Measurements from ENCODE around the gene TMEM120B. TPM values are rescaled to one million over a fixed set of nuclear protein-coding genes. Genes with fewer than 3 reads are reported as not detected.
A peak's percentile ranks its signal among the peaks of the same experiment; 100 is the strongest.
"Not testable (repeated sequence)": the region's sequence is repeated elsewhere in the genome, so short reads cannot be mapped to it uniquely, and the experiment has no call there.

TMEM120B gene
- total and polyA plus RNA-seq, 4 donors = 1.5 to 12.0 (median 9.1) TPM

GRCh38 chr12:121741743-121742142 lies 29.2 kb downstream of the TMEM120B start:
- 92 to 93% methylated on average over 6 of the region's 6 CpGs for WGBS, 2 donors
- no peak for DNase-seq
- H3K4me3 ChIP-seq (ENCODE audit: low read length in 2 of 2) = no peak overlapping the region
- H3K4me1 ChIP-seq (ENCODE audit: control insufficient read depth in 1 of 2, insufficient read depth in 2 of 2, low read length in 2 of 2) = no peaks in the 10 kb centered on the region
- H3K36me3 ChIP-seq (ENCODE audit: control insufficient read depth in 1 of 2, insufficient read depth in 2 of 2, low read length in 1 of 2) = no peaks in the 10 kb centered on the region
- intact Hi-C loops (cut with DNase I) = no loop called here
- no peaks in the 10 kb centered on the region for H3K27me3 ChIP-seq (ENCODE audit: control insufficient read depth in 1 of 2, insufficient read depth in 2 of 2, low read length in 1 of 2)
- H3K9me3 ChIP-seq (ENCODE audit: control insufficient read depth, low read length) = no peaks in the 10 kb centered on the region
- no peak for ATAC-seq (ENCODE audit: low FRiP score)
- H3K27ac ChIP-seq (ENCODE audit: low read depth in 1 of 2, low read length in 2 of 2) = no peak overlapping the region

- H3K27me3 ChIP-seq (ENCODE audit: control insufficient read depth in 1 of 2, insufficient read depth in 2 of 2, low read length in 1 of 2); H3K4me3 ChIP-seq (ENCODE audit: low read length in 2 of 2); ATAC-seq (ENCODE audit: low FRiP score); H3K4me1 ChIP-seq (ENCODE audit: control insufficient read depth in 1 of 2, insufficient read depth in 2 of 2, low read length in 2 of 2); intact Hi-C loops (cut with DNase I); DNase-seq; H3K36me3 ChIP-seq (ENCODE audit: control insufficient read depth in 1 of 2, insufficient read depth in 2 of 2, low read length in 1 of 2); H3K27ac ChIP-seq (ENCODE audit: low read depth in 1 of 2, low read length in 2 of 2); H3K9me3 ChIP-seq (ENCODE audit: control insufficient read depth, low read length): not testable (repeated sequence)
- WGBS, 2 donors = 98% methylated on average over 5 of the region's 5 CpGs
These were observed 33.0 kb downstream of the TMEM120B start for GRCh38 chr12:121745545-121745944.

- Histone ChIP-seq H3K36me3 (ENCODE audit: control insufficient read depth in 1 of 2, insufficient read depth in 2 of 2, low read length in 1 of 2) (no peaks in the 10 kb centered on the region), H3K4me3 (ENCODE audit: low read length in 2 of 2) (no peak overlapping the region)
These were observed 35.6 kb downstream of the TMEM120B start for GRCh38 chr12:121748218-121748570.

GRCh38 chr12:121748571-121749265 lies 36.2 kb downstream of the TMEM120B start:
- Histone ChIP-seq H3K4me1 (ENCODE audit: control insufficient read depth in 1 of 2, insufficient read depth in 2 of 2, low read length in 2 of 2) (no peaks in the 10 kb centered on the region), H3K36me3 (ENCODE audit: control insufficient read depth in 1 of 2, insufficient read depth in 2 of 2, low read length in 1 of 2) (no peaks in the 10 kb centered on the region), H3K27me3 (ENCODE audit: control insufficient read depth in 1 of 2, insufficient read depth in 2 of 2, low read length in 1 of 2) (no peaks in the 10 kb centered on the region), H3K27ac (ENCODE audit: low read depth in 1 of 2, low read length in 2 of 2) (no peak overlapping the region), H3K4me3 (ENCODE audit: low read length in 2 of 2) (no peak overlapping the region), H3K9me3 (ENCODE audit: control insufficient read depth, low read length) (no peaks in the 10 kb centered on the region)
- 58 to 69% methylated on average over 17 of the region's 17 CpGs for WGBS, 2 donors
- intact Hi-C loops (cut with DNase I) = no loop called here
- ATAC-seq (ENCODE audit: low FRiP score) (peak; percentile 67), DNase-seq (no peak)

More at GRCh38 chr12:121748218-121748570, 35.6 kb downstream of the TMEM120B start:
- ATAC-seq (ENCODE audit: low FRiP score) (no peak), DNase-seq (no peak)
- no peak overlapping the region for H3K27ac ChIP-seq (ENCODE audit: low read depth in 1 of 2, low read length in 2 of 2)
- intact Hi-C loops (cut with DNase I) = no loop called here
- H3K27me3 ChIP-seq (ENCODE audit: control insufficient read depth in 1 of 2, insufficient read depth in 2 of 2, low read length in 1 of 2) = no peaks in the 10 kb centered on the region
- 72 to 77% methylated on average over 12 to 13 of the region's 13 CpGs for WGBS, 2 donors
- H3K9me3 ChIP-seq (ENCODE audit: control insufficient read depth, low read length) = no peaks in the 10 kb centered on the region
- no peaks in the 10 kb centered on the region for H3K4me1 ChIP-seq (ENCODE audit: control insufficient read depth in 1 of 2, insufficient read depth in 2 of 2, low read length in 2 of 2)

GRCh38 chr12:121749267-121749666 lies 36.7 kb downstream of the TMEM120B start:
- no peak overlapping the region for H3K4me3 ChIP-seq (ENCODE audit: low read length in 2 of 2)
- H3K27me3 ChIP-seq (ENCODE audit: control insufficient read depth in 1 of 2, insufficient read depth in 2 of 2, low read length in 1 of 2) = no peaks in the 10 kb centered on the region
- ATAC-seq (ENCODE audit: low FRiP score) = no peak
- no peaks in the 10 kb centered on the region for H3K36me3 ChIP-seq (ENCODE audit: control insufficient read depth in 1 of 2, insufficient read depth in 2 of 2, low read length in 1 of 2)
- H3K4me1 ChIP-seq (ENCODE audit: control insufficient read depth in 1 of 2, insufficient read depth in 2 of 2, low read length in 2 of 2) = no peaks in the 10 kb centered on the region
- WGBS, 2 donors = 92 to 94% methylated on average over 10 of the region's 10 CpGs
- DNase-seq = no peak
- no peak overlapping the region for H3K27ac ChIP-seq (ENCODE audit: low read depth in 1 of 2, low read length in 2 of 2)
- H3K9me3 ChIP-seq (ENCODE audit: control insufficient read depth, low read length) = no peaks in the 10 kb centered on the region
- intact Hi-C loops (cut with DNase I) = no loop called here

GRCh38 chr12:121750507-121750955 lies 38.0 kb downstream of the TMEM120B start:
- ATAC-seq (ENCODE audit: low FRiP score) = peak; percentile 39
- Histone ChIP-seq H3K4me3 (ENCODE audit: low read length in 2 of 2) (no peak overlapping the region), H3K27me3 (ENCODE audit: control insufficient read depth in 1 of 2, insufficient read depth in 2 of 2, low read length in 1 of 2) (no peaks in the 10 kb centered on the region), H3K4me1 (ENCODE audit: control insufficient read depth in 1 of 2, insufficient read depth in 2 of 2, low read length in 2 of 2) (no peaks in the 10 kb centered on the region), H3K36me3 (ENCODE audit: control insufficient read depth in 1 of 2, insufficient read depth in 2 of 2, low read length in 1 of 2) (no peaks in the 10 kb centered on the region), H3K27ac (ENCODE audit: low read depth in 1 of 2, low read length in 2 of 2) (no peak overlapping the region), H3K9me3 (ENCODE audit: control insufficient read depth, low read length) (no peaks in the 10 kb centered on the region)
- WGBS, 2 donors = 0% methylated on average over 1 of the region's 1 CpG
- DNase-seq = no peak
- intact Hi-C loops (cut with DNase I) = loop anchor here in 1 of 2 donors (5.0 kb wide), 1 partner anchor 38 kb away; the partner anchor contains the start of gene TMEM120B

GRCh38 chr12:121751034-121751433 lies 38.5 kb downstream of the TMEM120B start:
- H3K36me3 ChIP-seq (ENCODE audit: control insufficient read depth in 1 of 2, insufficient read depth in 2 of 2, low read length in 1 of 2) = no peaks in the 10 kb centered on the region
- H3K4me3 ChIP-seq (ENCODE audit: low read length in 2 of 2) = no peak overlapping the region
- H3K4me1 ChIP-seq (ENCODE audit: control insufficient read depth in 1 of 2, insufficient read depth in 2 of 2, low read length in 2 of 2) = no peaks in the 10 kb centered on the region
- ATAC-seq (ENCODE audit: low FRiP score) (no peak), DNase-seq (no peak)
- no peaks in the 10 kb centered on the region for H3K9me3 ChIP-seq (ENCODE audit: control insufficient read depth, low read length)
- WGBS, 2 donors = 100% methylated on average over 1 of the region's 1 CpG
- H3K27ac ChIP-seq (ENCODE audit: low read depth in 1 of 2, low read length in 2 of 2) = no peak overlapping the region
- no peaks in the 10 kb centered on the region for H3K27me3 ChIP-seq (ENCODE audit: control insufficient read depth in 1 of 2, insufficient read depth in 2 of 2, low read length in 1 of 2)
- intact Hi-C loops (cut with DNase I) = loop anchor here in 1 of 2 donors (5.0 kb wide), 1 partner anchor 39 kb away; the partner anchor contains the start of gene TMEM120B

- H3K9me3 ChIP-seq (ENCODE audit: control insufficient read depth, low read length) = no peaks in the 10 kb centered on the region
- intact Hi-C loops (cut with DNase I) = loop anchor here in 1 of 2 donors (5.0 kb wide), 1 partner anchor 40 kb away; the partner anchor contains the start of gene TMEM120B
- DNase-seq (no peak), ATAC-seq (ENCODE audit: low FRiP score) (no peak)
- no peaks in the 10 kb centered on the region for H3K27me3 ChIP-seq (ENCODE audit: control insufficient read depth in 1 of 2, insufficient read depth in 2 of 2, low read length in 1 of 2)
- H3K27ac ChIP-seq (ENCODE audit: low read depth in 1 of 2, low read length in 2 of 2) = no peak overlapping the region
- no peaks in the 10 kb centered on the region for H3K4me1 ChIP-seq (ENCODE audit: control insufficient read depth in 1 of 2, insufficient read depth in 2 of 2, low read length in 2 of 2)
- no peaks in the 10 kb centered on the region for H3K36me3 ChIP-seq (ENCODE audit: control insufficient read depth in 1 of 2, insufficient read depth in 2 of 2, low read length in 1 of 2)
- no peak overlapping the region for H3K4me3 ChIP-seq (ENCODE audit: low read length in 2 of 2)
- 97% methylated on average over 12 of the region's 12 CpGs for WGBS, 2 donors
These were observed 39.3 kb downstream of the TMEM120B start for GRCh38 chr12:121751749-121752351.

GRCh38 chr12:121753844-121754264 lies 41.3 kb downstream of the TMEM120B start:
- Histone ChIP-seq H3K9me3 (ENCODE audit: control insufficient read depth, low read length) (no peaks in the 10 kb centered on the region), H3K36me3 (ENCODE audit: control insufficient read depth in 1 of 2, insufficient read depth in 2 of 2, low read length in 1 of 2) (no peaks in the 10 kb centered on the region), H3K4me1 (ENCODE audit: control insufficient read depth in 1 of 2, insufficient read depth in 2 of 2, low read length in 2 of 2) (no peaks in the 10 kb centered on the region), H3K27ac (ENCODE audit: low read depth in 1 of 2, low read length in 2 of 2) (peak overlapping the region in 1 of 2 donors; percentile 41), H3K4me3 (ENCODE audit: low read length in 2 of 2) (no peak overlapping the region), H3K27me3 (ENCODE audit: control insufficient read depth in 1 of 2, insufficient read depth in 2 of 2, low read length in 1 of 2) (no peaks in the 10 kb centered on the region)
- peak; percentile 81 to 88 for DNase-seq
- WGBS, 2 donors = 4 to 9% methylated on average over 12 of the region's 12 CpGs
- intact Hi-C loops (cut with DNase I) = loop anchor here in 1 of 2 donors (5.0 kb wide), 1 partner anchor 42 kb away; the partner anchor contains the start of gene TMEM120B
- peak; percentile 75 for ATAC-seq (ENCODE audit: low FRiP score)

Measured in aorta (tissue), 5 donors.